GM12878 (cell line): ENCODE results near the gene EXOC5. TPM values are rescaled to one million over a fixed set of nuclear protein-coding genes. Genes with fewer than 3 reads are reported as not detected.

Experiments
- ATAC-seq: fragments of 200-7000 bp; cut with Tn5 transposase; 3 replicates; pipeline ENCODE4 v1.9.1; 2020; ENCODE audit warnings: mild to moderate bottlenecking, moderate library complexity
- BruUV-seq: library from RNA; stranded (reverse); fragments of 400-500 nt; replicated peaks from 2 replicates; lab custom pipeline; 2021; lab: Mats Ljungman, UMichigan
- CTCF ChIA-PET: fragments of 300-600 bp; sonication (Branson Sonifier 250); formaldehyde crosslinking; extraction: SDS; loops from one replicate; lab custom pipeline; 2021; ENCODE audit warnings: inconsistent platforms; lab: Yijun Ruan, JAX
- POLR2A ChIA-PET: fragments of 350-600 bp; formaldehyde crosslinking; extraction: SDS; loops from one replicate; lab custom pipeline; 2021; ENCODE audit warnings: inconsistent platforms; lab: Charles Lee
- RAD21 ChIA-PET: fragments of 300-600 bp; sonication (Branson Sonifier 250); formaldehyde crosslinking; loops from one replicate; lab custom pipeline; 2023; ENCODE audit warnings: antibody characterized with exemption; ENCODE audit not compliant: unreplicated experiment; lab: Charles Lee
- SMC1A ChIA-PET: fragments of 300-600 bp; sonication (Branson Sonifier 250); formaldehyde crosslinking; loops from one replicate; lab custom pipeline; 2023; ENCODE audit not compliant: unreplicated experiment, uncharacterized antibody; lab: Charles Lee
- DNase-seq: peaks from one replicate; pipeline ENCODE4 v3.0.0-alpha.2; 2011; ENCODE audit warnings: low read depth, low spot score
- FAIRE-seq: peaks from 3 replicates; lab custom pipeline; 2011; peaks lifted over from hg19 to GRCh38; lab: Jason Lieb, UNC
- H2AFZ ChIP-seq: 2 replicates; pipeline ENCODE4 v1.6.0; 2011; ENCODE audit warnings: low read depth, low read length, control low read depth; ENCODE audit not compliant: control insufficient read depth
- H3K27ac ChIP-seq: 2 replicates; pipeline ENCODE4 v1.5.1; 2011; ENCODE audit warnings: control low read depth; ENCODE audit not compliant: control insufficient read depth, insufficient read depth
- H3K27me3 ChIP-seq, 2 experiments: replicated peaks in 1 of 2; 2 replicates each; pipeline versions ENCODE4 v1.6.0 to v1.6.1; 2011; ENCODE audit warnings: low read length in 1 of 2; ENCODE audit not compliant: control insufficient read depth in 2 of 2, insufficient read depth in 2 of 2
- H3K36me3 ChIP-seq, 2 experiments: 2 replicates each; pipeline ENCODE4 v1.5.1; 2011; ENCODE audit warnings: low read length in 1 of 2; ENCODE audit not compliant: control insufficient read depth in 2 of 2, insufficient read depth in 2 of 2
- H3K4me1 ChIP-seq: 2 replicates; pipeline ENCODE4 v1.6.1; 2011; ENCODE audit warnings: mild to moderate bottlenecking, low read length, moderate library complexity, mixed read lengths; ENCODE audit not compliant: control insufficient read depth, insufficient read depth
- H3K4me2 ChIP-seq: 2 replicates; pipeline ENCODE4 v1.6.0; 2011; ENCODE audit warnings: control low read depth; ENCODE audit not compliant: control insufficient read depth, insufficient read depth
- H3K4me3 ChIP-seq: fragments of 200-600 bp; sonication (generic); 2 replicates; pipeline ENCODE4 v1.5.1; 2016
- H3K79me2 ChIP-seq: 2 replicates; pipeline ENCODE4 v1.6.0; 2011; ENCODE audit warnings: low read length; ENCODE audit not compliant: control insufficient read depth, insufficient read depth
- H3K9ac ChIP-seq: 2 replicates; pipeline ENCODE4 v1.8.0; 2011; ENCODE audit warnings: low read length, control low read depth, mixed read lengths; ENCODE audit not compliant: control insufficient read depth, insufficient read depth
- H3K9me3 ChIP-seq: replicated peaks from 3 replicates; pipeline ENCODE4 v1.5.1; 2011; ENCODE audit warnings: mild to moderate bottlenecking, low read length; ENCODE audit not compliant: control insufficient read depth, insufficient read depth
- H4K20me1 ChIP-seq: 2 replicates; pipeline ENCODE4 v1.6.0; 2011; ENCODE audit not compliant: control insufficient read depth, insufficient read depth
- ASH2L ChIP-seq: fragments of 300-600, 200-600 bp; sonication (generic); IDR thresholded peaks from 2 replicates; pipeline ENCODE4 v1.6.1; 2017; ENCODE audit warnings: low read depth, mild to moderate bottlenecking, borderline replicate concordance
- CBX3 ChIP-seq: fragments of 200-600 bp; sonication (generic); IDR thresholded peaks from 2 replicates; pipeline ENCODE4 v1.6.1; 2016; ENCODE audit warnings: low read depth, borderline replicate concordance
- CREM ChIP-seq: IDR thresholded peaks from 2 replicates; pipeline ENCODE4 v1.6.1; 2014; ENCODE audit warnings: antibody characterized with exemption, low read depth
- EZH2 ChIP-seq: IDR thresholded peaks from 2 replicates; pipeline ENCODE4 v1.6.1; 2012; ENCODE audit warnings: low read depth, mild to moderate bottlenecking, control low read depth, inconsistent platforms, low read length, borderline replicate concordance; ENCODE audit not compliant: control insufficient read depth
- FOS ChIP-seq: IDR thresholded peaks from 3 replicates; pipeline ENCODE4 v1.6.1; 2011; ENCODE audit warnings: borderline replicate concordance; ENCODE audit not compliant: insufficient read length; ENCODE audit errors: extremely low read depth
- IRF4 ChIP-seq: IDR thresholded peaks from 2 replicates; pipeline ENCODE4 v1.6.1; 2011; ENCODE audit warnings: low read depth, low read length
- KLF5 ChIP-seq: fragments of 450-650 bp; IDR thresholded peaks from 2 replicates; pipeline ENCODE4 v1.6.1; 2014; ENCODE audit warnings: mild to moderate bottlenecking; ENCODE audit not compliant: partially characterized antibody
- NRF1 ChIP-seq: conservative IDR thresholded peaks from 2 replicates; pipeline ENCODE4 v1.6.1; 2011; ENCODE audit warnings: mild to moderate bottlenecking, low read depth, low read length, improper control_type of control experiment
- PBX3 ChIP-seq: IDR thresholded peaks from 2 replicates; pipeline ENCODE4 v1.6.1; 2011; ENCODE audit warnings: mild to moderate bottlenecking, low read depth, low read length, moderate library complexity; ENCODE audit not compliant: insufficient replicate concordance
- POLR2A ChIP-seq: IDR thresholded peaks from 2 replicates; pipeline ENCODE4 v1.6.1; 2011; ENCODE audit warnings: low read depth, mild to moderate bottlenecking, low read length
- POU2F2 ChIP-seq: IDR thresholded peaks from 3 replicates; pipeline ENCODE4 v1.6.1; 2011; ENCODE audit warnings: low read depth, mild to moderate bottlenecking, low read length, borderline replicate concordance
- SMAD5 ChIP-seq: IDR thresholded peaks from 2 replicates; pipeline ENCODE4 v1.6.1; 2016; ENCODE audit warnings: antibody characterized with exemption, low read depth
- TCF3 ChIP-seq: IDR thresholded peaks from 2 replicates; pipeline ENCODE4 v1.6.1; 2012; ENCODE audit warnings: low read depth, mild to moderate bottlenecking, low read length, borderline replicate concordance; ENCODE audit not compliant: insufficient read depth
- WGBS: methylation state at CpG from one replicate; pipeline ENCODE4 v1.1.6; 2016; ENCODE audit warnings: low lambda C conversion rate; ENCODE audit not compliant: insufficient replicate concordance, insufficient coverage; ENCODE audit errors: missing lambda C conversion rate; 5-methylcytosine and 5-hydroxymethylcytosine counted together
- in situ Hi-C: fragments of 300-500 bp; cut with MboI; formaldehyde crosslinking; loops from 9 replicates; pipeline ENCODE4 v1.14.3; 2018; ENCODE audit warnings: mixed read lengths
- intact Hi-C: fragments of 100-400 bp; cut with micrococcal nuclease; formaldehyde crosslinking; loops from one replicate; pipeline ENCODE4 v1.14.2; 2022; ENCODE audit not compliant: unreplicated experiment
- polyA plus RNA-seq, 11 experiments: library from polyadenylated mRNA; depleted of rRNA in 4 of 11; unstranded in 6 of 11; stranded (reverse) in 5 of 11; fragments of >200 nt; fragmentation: Nextera tagmentation in 4 of 11; fragmentation: Illumina TruSeq in 1 of 11; extraction: Ambion mirVana in 4 of 11; extraction: Trizol in 1 of 11; gene quantifications; 1 replicate in 1 of 11; 2 replicates in 10 of 11; pipeline versions ENCODE4 v1.2.1 to v1.2.3, GENCODE V29; 2011 to 2016; ENCODE audit warnings: inconsistent platforms in 2 of 11, missing spikeins in 2 of 11, low read depth in 1 of 11
- total RNA-seq, 4 experiments: library from RNA; depleted of rRNA in 3 of 4; stranded (reverse); fragments of >200 nt in 3 of 4; fragmentation: Illumina TruSeq in 1 of 4; extraction: Trizol in 1 of 4; gene quantifications; 2 replicates each; pipeline versions ENCODE4 v1.2.1 to v1.2.3, GENCODE V29; 2013 to 2021
- TF ChIP-seq, protein P1 (sequence below): IDR thresholded peaks from 2 replicates; pipeline ENCODE4 v1.6.1; 2012; ENCODE audit warnings: low read depth, low read length, improper control_type of control experiment
- TF ChIP-seq, protein P2 (sequence below): fragments of 450-650 bp; IDR thresholded peaks from 2 replicates; pipeline ENCODE4 v1.6.1; 2016; ENCODE audit warnings: mild to moderate bottlenecking
- TF ChIP-seq, protein P3 (sequence below): fragments of 450-650 bp; IDR thresholded peaks from 2 replicates; pipeline ENCODE4 v1.6.1; 2014; ENCODE audit warnings: mild to moderate bottlenecking

The EXOC5 gene
- total and polyA plus RNA-seq, 10 of the 15 experiments (the other 5 are each of a cell fraction or from before 2014, with no cell fraction given) = 10.3 to 101 (median 43.6) TPM

GRCh38 chr14:57189070-57189469 is 79.6 kb downstream of the EXOC5 start:
- Histone ChIP-seq H3K4me2 (no peak overlapping the region), H3K36me3 (no peaks in the 10 kb centered on the region), H4K20me1 (no peaks in the 10 kb centered on the region), H3K4me1 (no peaks in the 10 kb centered on the region), H2AFZ (no peak overlapping the region), H3K4me3 (no peak overlapping the region), H3K9me3 (no peaks in the 10 kb centered on the region), H3K27ac (no peak overlapping the region), H3K27me3 (no peaks in the 10 kb centered on the region), H3K79me2 (no peaks in the 10 kb centered on the region), H3K9ac (no peak overlapping the region)
- DNase-seq = no peak
- ATAC-seq = no peak
- 34% methylated on average over 7 of the region's 7 CpGs for WGBS
- BruUV-seq = no TSS peak
- intact Hi-C loops = loop anchor here (10.0 kb wide), 2 partner anchors 534 to 634 kb away; no protein-coding TSS in a partner anchor
- in situ Hi-C loops = no loop called here
- POLR2A ChIA-PET = no interaction called here
- CTCF ChIA-PET = interaction anchor here (0.8 to 1.9 kb wide), 2 partner anchors 126 to 698 kb away, joined by 3 to 5 read pairs; no protein-coding TSS in a partner anchor
- RAD21 ChIA-PET = no interaction called here
- TF ChIP-seq, protein P1, sequence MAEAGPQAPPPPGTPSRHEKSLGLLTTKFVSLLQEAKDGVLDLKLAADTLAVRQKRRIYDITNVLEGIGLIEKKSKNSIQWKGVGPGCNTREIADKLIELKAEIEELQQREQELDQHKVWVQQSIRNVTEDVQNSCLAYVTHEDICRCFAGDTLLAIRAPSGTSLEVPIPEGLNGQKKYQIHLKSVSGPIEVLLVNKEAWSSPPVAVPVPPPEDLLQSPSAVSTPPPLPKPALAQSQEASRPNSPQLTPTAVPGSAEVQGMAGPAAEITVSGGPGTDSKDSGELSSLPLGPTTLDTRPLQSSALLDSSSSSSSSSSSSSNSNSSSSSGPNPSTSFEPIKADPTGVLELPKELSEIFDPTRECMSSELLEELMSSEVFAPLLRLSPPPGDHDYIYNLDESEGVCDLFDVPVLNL = no peak
- TF ChIP-seq, protein P2, sequence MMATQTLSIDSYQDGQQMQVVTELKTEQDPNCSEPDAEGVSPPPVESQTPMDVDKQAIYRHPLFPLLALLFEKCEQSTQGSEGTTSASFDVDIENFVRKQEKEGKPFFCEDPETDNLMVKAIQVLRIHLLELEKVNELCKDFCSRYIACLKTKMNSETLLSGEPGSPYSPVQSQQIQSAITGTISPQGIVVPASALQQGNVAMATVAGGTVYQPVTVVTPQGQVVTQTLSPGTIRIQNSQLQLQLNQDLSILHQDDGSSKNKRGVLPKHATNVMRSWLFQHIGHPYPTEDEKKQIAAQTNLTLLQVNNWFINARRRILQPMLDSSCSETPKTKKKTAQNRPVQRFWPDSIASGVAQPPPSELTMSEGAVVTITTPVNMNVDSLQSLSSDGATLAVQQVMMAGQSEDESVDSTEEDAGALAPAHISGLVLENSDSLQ = no peak
- no peak for TF ChIP-seq CBX3
- no peak for TF ChIP-seq EZH2
- no peak for TF ChIP-seq NRF1
- no peak for TF ChIP-seq IRF4
- TF ChIP-seq CREM = no peak
- no peak for TF ChIP-seq POLR2A
- TF ChIP-seq FOS = no peak
- TF ChIP-seq, protein P3, sequence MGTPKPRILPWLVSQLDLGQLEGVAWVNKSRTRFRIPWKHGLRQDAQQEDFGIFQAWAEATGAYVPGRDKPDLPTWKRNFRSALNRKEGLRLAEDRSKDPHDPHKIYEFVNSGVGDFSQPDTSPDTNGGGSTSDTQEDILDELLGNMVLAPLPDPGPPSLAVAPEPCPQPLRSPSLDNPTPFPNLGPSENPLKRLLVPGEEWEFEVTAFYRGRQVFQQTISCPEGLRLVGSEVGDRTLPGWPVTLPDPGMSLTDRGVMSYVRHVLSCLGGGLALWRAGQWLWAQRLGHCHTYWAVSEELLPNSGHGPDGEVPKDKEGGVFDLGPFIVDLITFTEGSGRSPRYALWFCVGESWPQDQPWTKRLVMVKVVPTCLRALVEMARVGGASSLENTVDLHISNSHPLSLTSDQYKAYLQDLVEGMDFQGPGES = no peak
- no peak for TF ChIP-seq TCF3
- no peak for TF ChIP-seq PBX3
- no peak for TF ChIP-seq ASH2L
- TF ChIP-seq POU2F2 = no peak
- TF ChIP-seq KLF5 = no peak
- TF ChIP-seq SMAD5 = no peak
- SMC1A ChIA-PET = no interaction called here
- no peak for FAIRE-seq
